ENCODE results near the gene PARD3. TPM values are rescaled to one million over a fixed set of nuclear protein-coding genes. Genes with fewer than 3 reads are reported as not detected.
A peak's percentile ranks its signal among the peaks of the same experiment; 100 is the strongest.

The PARD3 gene
- total and polyA plus RNA-seq, 10 of the 15 experiments (the other 5 are each of a cell fraction or from before 2014, with no cell fraction given) = 2.6 to 43.1 (median 13.9) TPM

DNA sequence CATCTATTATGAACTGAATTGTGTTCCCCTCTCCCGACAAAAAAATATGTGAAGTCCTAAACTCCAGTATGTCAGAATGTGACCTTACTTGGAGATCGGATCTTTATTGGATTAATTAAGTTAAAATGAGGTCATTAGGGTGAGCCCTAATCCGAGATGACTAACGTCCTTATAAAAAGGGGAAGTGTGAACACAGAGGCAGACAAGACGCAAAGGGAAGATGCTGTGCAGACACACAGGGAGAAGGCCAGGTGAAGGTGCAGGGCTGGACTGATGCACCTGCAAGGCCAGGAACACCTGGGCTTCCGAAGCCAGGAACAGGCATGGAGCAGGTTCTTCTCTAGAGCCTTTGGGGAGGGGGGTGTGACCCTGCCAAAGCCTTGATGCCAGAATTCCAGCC is 187.8 kb downstream of the PARD3 start (continued):
- TF ChIP-seq ZNF274 (IDR thresholded peaks at IDR 0.05; ENCODE audit: insufficient read depth, insufficient read length) = no peak
- TF ChIP-seq EP300 (IDR thresholded peaks at IDR 0.05; ENCODE audit: borderline replicate concordance in 1 of 2, control insufficient read depth in 1 of 2, low read depth in 2 of 2, low read length in 2 of 2) = 0 out of 4 replicates have a peak, but pooled peaks of 1 of the 2 experiments have one; percentile 16
- no peak for TF ChIP-seq SMAD5 (IDR thresholded peaks at IDR 0.05; ENCODE audit: low read depth)
- no peak for TF ChIP-seq SUPT20H (IDR thresholded peaks at IDR 0.05; ENCODE audit: borderline replicate concordance, control insufficient read depth, low read depth, low read length)
- no peak for TF ChIP-seq POLR2AphosphoS5 (IDR thresholded peaks at IDR 0.05; ENCODE audit: low read length)
- TF ChIP-seq DPF2 (IDR thresholded peaks at IDR 0.05) = peak; percentile 72
- TF ChIP-seq, protein P1, sequence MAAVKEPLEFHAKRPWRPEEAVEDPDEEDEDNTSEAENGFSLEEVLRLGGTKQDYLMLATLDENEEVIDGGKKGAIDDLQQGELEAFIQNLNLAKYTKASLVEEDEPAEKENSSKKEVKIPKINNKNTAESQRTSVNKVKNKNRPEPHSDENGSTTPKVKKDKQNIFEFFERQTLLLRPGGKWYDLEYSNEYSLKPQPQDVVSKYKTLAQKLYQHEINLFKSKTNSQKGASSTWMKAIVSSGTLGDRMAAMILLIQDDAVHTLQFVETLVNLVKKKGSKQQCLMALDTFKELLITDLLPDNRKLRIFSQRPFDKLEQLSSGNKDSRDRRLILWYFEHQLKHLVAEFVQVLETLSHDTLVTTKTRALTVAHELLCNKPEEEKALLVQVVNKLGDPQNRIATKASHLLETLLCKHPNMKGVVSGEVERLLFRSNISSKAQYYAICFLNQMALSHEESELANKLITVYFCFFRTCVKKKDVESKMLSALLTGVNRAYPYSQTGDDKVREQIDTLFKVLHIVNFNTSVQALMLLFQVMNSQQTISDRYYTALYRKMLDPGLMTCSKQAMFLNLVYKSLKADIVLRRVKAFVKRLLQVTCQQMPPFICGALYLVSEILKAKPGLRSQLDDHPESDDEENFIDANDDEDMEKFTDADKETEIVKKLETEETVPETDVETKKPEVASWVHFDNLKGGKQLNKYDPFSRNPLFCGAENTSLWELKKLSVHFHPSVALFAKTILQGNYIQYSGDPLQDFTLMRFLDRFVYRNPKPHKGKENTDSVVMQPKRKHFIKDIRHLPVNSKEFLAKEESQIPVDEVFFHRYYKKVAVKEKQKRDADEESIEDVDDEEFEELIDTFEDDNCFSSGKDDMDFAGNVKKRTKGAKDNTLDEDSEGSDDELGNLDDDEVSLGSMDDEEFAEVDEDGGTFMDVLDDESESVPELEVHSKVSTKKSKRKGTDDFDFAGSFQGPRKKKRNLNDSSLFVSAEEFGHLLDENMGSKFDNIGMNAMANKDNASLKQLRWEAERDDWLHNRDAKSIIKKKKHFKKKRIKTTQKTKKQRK (IDR thresholded peaks at IDR 0.05; ENCODE audit: low read depth, low read length) = no peak
- TF ChIP-seq SUZ12 (IDR thresholded peaks at IDR 0.05; ENCODE audit: unreplicated experiment) = no peak
- TF ChIP-seq CHD2 (IDR thresholded peaks at IDR 0.05; ENCODE audit: borderline replicate concordance, low read depth, low read length) = no peak
- no peak for TF ChIP-seq EGR1 (IDR thresholded peaks at IDR 0.05; ENCODE audit: borderline replicate concordance in 1 of 2, low read depth in 2 of 2, low read length in 2 of 2)
- no peak for TF ChIP-seq BMI1 (IDR thresholded peaks at IDR 0.05; ENCODE audit: borderline replicate concordance)
- no peak for TF ChIP-seq ZNF384 (IDR thresholded peaks at IDR 0.05; ENCODE audit: borderline replicate concordance, low read depth, low read length)
- TF ChIP-seq SP1 (IDR thresholded peaks at IDR 0.05; ENCODE audit: low read depth, low read length) = no peak
- TF ChIP-seq, protein P2, sequence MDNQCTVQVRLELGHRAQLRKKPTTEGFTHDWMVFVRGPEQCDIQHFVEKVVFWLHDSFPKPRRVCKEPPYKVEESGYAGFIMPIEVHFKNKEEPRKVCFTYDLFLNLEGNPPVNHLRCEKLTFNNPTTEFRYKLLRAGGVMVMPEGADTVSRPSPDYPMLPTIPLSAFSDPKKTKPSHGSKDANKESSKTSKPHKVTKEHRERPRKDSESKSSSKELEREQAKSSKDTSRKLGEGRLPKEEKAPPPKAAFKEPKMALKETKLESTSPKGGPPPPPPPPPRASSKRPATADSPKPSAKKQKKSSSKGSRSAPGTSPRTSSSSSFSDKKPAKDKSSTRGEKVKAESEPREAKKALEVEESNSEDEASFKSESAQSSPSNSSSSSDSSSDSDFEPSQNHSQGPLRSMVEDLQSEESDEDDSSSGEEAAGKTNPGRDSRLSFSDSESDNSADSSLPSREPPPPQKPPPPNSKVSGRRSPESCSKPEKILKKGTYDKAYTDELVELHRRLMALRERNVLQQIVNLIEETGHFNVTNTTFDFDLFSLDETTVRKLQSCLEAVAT (IDR thresholded peaks at IDR 0.05) = no peak
- TF ChIP-seq TARDBP (IDR thresholded peaks at IDR 0.05; ENCODE audit: borderline replicate concordance) = no peak
- TF ChIP-seq, protein P3, sequence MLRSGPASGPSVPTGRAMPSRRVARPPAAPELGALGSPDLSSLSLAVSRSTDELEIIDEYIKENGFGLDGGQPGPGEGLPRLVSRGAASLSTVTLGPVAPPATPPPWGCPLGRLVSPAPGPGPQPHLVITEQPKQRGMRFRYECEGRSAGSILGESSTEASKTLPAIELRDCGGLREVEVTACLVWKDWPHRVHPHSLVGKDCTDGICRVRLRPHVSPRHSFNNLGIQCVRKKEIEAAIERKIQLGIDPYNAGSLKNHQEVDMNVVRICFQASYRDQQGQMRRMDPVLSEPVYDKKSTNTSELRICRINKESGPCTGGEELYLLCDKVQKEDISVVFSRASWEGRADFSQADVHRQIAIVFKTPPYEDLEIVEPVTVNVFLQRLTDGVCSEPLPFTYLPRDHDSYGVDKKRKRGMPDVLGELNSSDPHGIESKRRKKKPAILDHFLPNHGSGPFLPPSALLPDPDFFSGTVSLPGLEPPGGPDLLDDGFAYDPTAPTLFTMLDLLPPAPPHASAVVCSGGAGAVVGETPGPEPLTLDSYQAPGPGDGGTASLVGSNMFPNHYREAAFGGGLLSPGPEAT (IDR thresholded peaks at IDR 0.05; ENCODE audit: low read depth) = no peak
- TF ChIP-seq TCF12 (IDR thresholded peaks at IDR 0.05; ENCODE audit: low read depth, low read length) = 0 out of 2 replicates have a peak, but pooled peaks have one; percentile 22
- TF ChIP-seq, protein P4, sequence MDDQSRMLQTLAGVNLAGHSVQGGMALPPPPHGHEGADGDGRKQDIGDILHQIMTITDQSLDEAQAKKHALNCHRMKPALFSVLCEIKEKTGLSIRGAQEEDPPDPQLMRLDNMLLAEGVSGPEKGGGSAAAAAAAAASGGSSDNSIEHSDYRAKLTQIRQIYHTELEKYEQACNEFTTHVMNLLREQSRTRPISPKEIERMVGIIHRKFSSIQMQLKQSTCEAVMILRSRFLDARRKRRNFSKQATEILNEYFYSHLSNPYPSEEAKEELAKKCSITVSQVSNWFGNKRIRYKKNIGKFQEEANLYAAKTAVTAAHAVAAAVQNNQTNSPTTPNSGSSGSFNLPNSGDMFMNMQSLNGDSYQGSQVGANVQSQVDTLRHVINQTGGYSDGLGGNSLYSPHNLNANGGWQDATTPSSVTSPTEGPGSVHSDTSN (IDR thresholded peaks at IDR 0.05; ENCODE audit: insufficient replicate concordance, low read depth, low read length) = no peak
- TF ChIP-seq STAT1 (conservative IDR thresholded peaks at IDR 0.05) = no peak
- no peak for TF ChIP-seq SREBF2 (IDR thresholded peaks at IDR 0.05; ENCODE audit: low read length)
- TF ChIP-seq CBX5 (IDR thresholded peaks at IDR 0.05; ENCODE audit: low read depth) = no peak
- no peak for TF ChIP-seq SIX5 (IDR thresholded peaks at IDR 0.05; ENCODE audit: low read depth, low read length, severe bottlenecking)
- TF ChIP-seq, protein P5, sequence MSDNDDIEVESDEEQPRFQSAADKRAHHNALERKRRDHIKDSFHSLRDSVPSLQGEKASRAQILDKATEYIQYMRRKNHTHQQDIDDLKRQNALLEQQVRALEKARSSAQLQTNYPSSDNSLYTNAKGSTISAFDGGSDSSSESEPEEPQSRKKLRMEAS (IDR thresholded peaks at IDR 0.05; ENCODE audit: low read depth, low read length) = no peak

Measured in GM12878 (cell line).